ENCODE results near the gene NTRK3.

The NTRK3 gene

GRCh38 chr15:88174571-88174970, 82.0 kb downstream of the NTRK3 start:
- no peak for DNase-seq

- no peak for DNase-seq
These were observed 90.2 kb downstream of the NTRK3 start for GRCh38 chr15:88166082-88166993.

GRCh38 chr15:88161636-88162035, 94.9 kb downstream of the NTRK3 start:
- DNase-seq = no peak

DNA sequence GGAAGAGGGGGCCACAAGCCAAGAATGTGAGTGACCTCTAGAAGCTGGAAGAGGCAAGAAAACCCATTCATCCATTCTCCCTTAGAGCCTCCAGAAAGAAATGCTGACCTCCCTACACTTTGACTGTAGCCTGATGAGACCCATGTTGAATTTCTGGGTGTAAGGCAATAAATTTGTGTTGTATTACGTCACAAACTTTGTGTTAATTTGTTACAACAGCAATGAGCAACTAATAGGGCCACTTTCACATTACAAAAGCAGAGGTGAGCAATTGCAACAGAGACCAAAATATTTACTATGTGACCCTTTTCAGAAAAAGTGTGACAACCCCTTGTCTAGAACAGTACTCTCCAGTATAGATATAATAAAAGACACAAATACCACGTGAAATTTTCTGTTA, 101.2 kb downstream of the NTRK3 start:
- no peak for DNase-seq

DNA sequence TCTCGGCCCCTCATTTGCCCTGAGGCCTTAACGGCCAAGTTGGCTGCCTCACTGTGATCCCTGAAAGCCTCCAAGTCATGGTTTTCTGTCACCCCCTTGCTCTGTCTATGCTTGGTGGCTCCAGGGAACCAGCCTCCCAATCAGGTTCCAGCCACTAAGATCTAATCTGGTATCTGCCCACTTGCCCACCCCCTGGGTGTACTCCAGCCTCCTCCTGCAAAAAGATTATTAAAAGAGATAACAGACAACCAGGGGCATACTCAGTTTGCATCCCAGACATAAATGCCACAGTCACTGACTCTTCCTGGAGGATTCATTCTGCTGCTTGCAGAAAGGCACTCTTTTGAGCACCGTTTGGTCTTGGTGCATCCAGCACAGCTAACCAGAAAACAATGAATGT, 103.9 kb downstream of the NTRK3 start:
- no peak for DNase-seq

- DNase-seq = no peak
These were observed 108.8 kb downstream of the NTRK3 start for GRCh38 chr15:88147760-88148159.

GRCh38 chr15:88144921-88145653, 111.5 kb downstream of the NTRK3 start:
- DNase-seq = no peak

DNA sequence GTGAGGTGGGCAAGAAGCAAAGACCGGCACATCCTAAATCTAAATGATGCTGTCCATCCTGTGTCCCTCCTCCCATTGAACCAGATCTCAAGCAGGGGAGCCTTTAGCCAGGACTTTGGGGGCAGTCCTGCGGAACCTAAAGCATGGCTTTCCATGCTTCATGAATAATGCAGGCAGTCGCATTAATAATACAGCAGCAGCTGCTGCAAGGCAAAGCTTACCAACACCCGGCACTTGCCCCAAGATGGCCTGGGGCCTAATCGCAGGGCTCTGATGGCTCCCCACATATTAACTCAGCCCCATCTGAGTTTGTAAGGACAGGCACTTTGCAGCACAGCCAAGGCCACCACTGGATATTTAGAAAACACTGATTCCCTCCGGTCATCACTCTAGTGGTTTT, 114.4 kb downstream of the NTRK3 start:
- DNase-seq = no peak

GRCh38 chr15:88141269-88141889, 115.2 kb downstream of the NTRK3 start:
- DNase-seq = no peak

DNA sequence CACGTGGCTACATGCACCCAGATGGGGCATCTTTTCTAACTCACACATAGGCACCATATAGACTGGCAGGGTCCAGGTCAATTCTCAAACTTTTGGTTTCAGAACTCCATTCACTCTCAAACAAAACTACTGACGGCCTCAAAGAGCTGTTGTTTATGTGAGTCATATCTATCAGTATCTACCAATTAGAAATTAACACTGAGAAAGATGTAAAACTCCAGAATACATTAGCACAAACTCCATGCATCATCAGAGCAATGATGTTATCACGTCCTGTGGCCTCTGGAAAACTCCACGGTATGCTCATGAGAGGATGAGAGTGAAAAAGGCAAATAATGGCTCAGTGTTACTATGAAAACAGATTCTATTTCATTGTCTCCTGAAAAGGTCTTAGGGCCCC, 116.1 kb downstream of the NTRK3 start:
- DNase-seq = no peak

DNA sequence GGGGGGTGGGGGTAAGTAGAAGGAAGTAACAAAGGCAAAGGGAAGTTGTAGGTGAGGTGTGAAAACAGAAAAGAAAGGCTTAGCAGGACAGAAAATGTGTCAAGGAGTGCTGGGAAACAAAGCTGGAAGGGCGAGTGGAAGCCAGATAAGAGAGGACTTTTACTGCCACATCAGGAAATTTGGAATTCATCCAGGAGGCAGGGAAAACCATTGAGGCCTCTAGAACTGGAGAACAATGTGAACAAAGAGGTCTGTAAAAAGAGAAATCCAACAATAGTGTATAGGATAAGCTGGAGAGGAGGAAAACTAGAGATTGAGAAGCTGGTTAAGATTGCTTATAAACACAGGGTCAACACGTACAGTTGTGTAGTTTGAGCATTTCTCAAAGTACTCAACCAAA, 116.6 kb downstream of the NTRK3 start:
- no peak for DNase-seq

DNA sequence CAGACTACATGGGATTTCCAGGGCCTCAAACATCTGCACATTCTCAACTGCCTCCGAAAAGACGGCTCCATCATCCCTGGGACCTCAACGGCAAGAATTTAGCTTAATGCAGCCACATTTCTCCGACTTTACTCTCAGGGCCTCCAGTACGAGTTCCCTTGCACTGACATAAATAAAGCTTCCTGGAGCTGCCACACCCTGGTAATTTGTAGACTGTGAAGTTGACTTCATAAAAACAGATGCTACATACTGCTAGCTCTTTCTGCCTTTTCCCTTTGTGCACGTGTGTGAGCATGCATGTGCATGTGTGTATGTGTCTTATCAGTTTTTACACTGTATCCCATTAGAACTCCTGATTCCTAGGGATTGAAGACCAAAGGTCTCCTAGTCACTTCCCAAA, 122.7 kb downstream of the NTRK3 start:
- DNase-seq = no peak

DNA sequence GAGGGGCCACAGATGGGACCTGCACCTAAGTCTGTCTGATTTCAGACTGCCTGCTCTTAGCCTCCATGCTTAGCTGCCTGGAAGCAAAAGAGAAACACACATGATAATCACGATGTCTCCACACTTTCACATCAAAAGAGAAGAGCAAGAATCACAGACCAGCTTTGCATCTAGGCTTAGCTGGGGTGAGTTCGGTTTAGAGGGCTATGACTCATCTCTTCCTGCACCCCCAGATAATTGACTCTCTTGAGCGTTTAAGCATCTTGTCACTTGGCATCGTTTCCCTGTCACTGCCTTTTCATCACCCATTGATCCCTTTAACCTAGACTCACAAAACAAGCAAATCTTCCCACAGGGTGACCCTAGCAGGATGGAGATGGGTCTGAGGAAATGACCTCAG, 124.0 kb downstream of the NTRK3 start:
- no peak for DNase-seq

DNA sequence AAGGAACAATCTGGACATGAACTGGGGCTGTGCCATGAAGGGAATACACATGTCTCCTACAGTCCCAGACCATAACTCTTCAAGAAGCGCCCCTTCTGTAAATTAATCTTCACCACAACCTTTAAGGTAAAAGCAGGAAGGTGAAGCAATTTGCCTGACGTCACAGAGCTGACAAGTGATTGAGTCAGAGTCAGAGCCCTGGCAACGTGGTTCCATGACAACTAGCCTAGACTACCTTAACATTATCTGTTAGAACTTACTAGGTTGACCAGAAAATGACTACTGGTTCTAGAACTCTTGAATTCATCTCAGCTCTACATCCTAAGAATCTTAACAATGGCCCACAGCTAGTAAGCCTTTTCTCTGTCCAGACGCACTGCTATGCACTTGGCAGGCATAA, 124.6 kb downstream of the NTRK3 start:
- no peak for DNase-seq

DNA sequence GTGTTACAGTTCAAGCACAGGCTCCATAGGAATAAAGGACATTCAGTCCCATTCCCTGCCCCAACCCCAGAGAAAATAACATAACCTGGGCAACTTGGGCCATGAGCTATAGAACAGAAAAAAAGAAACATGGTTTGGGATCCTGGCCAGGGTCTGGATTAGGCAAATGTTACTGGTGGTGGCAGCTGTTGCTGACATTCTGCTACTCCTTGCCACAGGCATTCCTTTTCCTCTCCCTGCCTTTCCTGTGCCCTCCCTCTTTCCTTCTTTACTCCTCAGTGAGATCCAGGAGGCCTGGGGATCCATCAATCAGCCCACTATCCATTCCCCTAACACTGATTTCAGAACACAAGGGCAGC, 129.1 kb downstream of the NTRK3 start:
- DNase-seq = no peak

- DNase-seq = no peak
These were observed 129.7 kb downstream of the NTRK3 start for GRCh38 chr15:88126695-88127431.

DNA sequence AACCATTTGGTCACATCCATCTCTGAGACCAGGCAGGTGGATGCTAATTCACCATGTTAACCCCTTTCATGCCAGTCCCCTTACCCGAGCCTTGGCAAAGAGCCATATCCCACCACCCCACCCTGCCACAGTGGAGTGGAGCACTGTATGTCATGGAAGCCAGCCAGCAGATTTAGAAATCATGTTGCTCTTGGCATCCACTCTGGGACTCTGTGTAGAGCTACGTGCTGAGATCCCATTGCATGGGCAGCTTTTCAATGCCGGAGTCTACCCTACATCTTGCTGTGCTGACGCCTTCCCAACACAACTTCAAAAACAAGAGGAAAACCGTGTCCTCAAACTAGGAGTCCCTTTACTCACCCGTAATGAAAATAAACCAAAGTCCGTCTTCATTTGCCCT, 131.0 kb downstream of the NTRK3 start:
- no peak for DNase-seq

- DNase-seq = no peak
These were observed 132.3 kb downstream of the NTRK3 start for GRCh38 chr15:88124199-88124598.

DNA sequence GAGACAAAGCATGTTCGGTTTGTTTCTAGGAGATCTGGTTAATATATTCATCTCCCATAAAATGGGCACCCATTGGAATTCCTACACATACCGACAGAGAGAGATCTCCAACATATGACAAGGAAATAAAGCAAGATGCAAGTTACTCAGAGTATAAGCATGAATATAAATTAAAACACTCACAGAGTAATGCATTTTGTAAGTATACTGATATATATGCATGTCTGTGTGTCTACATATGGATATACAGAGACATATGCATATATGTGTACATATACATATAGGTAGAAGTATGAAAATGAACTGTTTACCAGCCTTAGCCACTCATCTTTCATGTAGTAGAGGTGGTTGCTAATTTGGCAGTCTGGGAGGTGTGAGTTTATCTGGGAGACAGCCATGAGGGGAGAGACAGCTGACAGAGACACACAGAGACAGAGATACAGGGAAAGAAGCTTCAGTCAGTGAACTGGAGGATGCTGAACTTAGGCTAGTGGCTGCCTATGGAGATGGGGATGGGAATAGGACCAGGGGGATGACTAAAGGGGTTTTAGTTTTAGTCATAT, 134.5 kb downstream of the NTRK3 start:
- no peak for DNase-seq

GRCh38 chr15:88120026-88120425, 136.5 kb downstream of the NTRK3 start:
- DNase-seq = no peak

GRCh38 chr15:88118741-88119140, 137.8 kb downstream of the NTRK3 start:
- DNase-seq = no peak

GRCh38 chr15:88118035-88118434, 138.5 kb downstream of the NTRK3 start:
- DNase-seq = no peak
